Limb (tissue), 2 donors: Measurements from ENCODE around the gene CPNE9.
"Not testable (repeated sequence)": the region's sequence is repeated elsewhere in the genome, so short reads cannot be mapped to it uniquely, and the experiment has no call there.

Source experiments
- DNase-seq, 2 donors: peaks; one replicate each; pipeline ENCODE4 v3.0.0-alpha.2; 2016; ENCODE audit errors: extremely low spot score in 2 of 2

Gene CPNE9

DNA sequence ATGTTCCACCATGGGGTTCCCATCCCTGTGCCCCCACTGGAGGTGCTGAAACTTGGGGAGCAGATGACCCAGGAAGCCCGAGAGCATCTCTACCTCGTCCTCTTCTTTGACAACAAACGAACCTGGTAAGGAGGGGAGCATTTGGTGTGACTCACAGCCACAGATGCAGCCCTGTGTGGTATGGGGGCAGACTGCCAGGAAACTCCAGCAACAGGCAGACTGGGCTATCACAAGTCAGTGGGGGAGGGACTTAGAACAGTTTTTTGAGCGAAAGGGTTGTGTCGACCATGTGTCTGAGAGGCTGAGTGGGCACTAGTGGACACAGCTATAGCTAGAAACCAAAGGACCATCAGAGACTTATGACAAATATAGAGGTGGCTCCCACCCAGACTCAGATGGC, 42.7 kb downstream of the CPNE9 start:
- DNase-seq, result no peak

GRCh38 chr3:9747267-9747666, 43.6 kb downstream of the CPNE9 start:
- DNase-seq, result no peak

GRCh38 chr3:9748031-9748430, 44.4 kb downstream of the CPNE9 start:
- no peak for DNase-seq

- DNase-seq, result peak in 1 of 2 donors; percentile 55
Observed at GRCh38 chr3:9749296-9749644, 45.6 kb downstream of the CPNE9 start.

GRCh38 chr3:9749645-9750555, 46.3 kb downstream of the CPNE9 start, which contains the start of gene OGG1:
Gene OGG1, plus strand, starts transcription at chr3:9749952. Its CDS starts 335 bp downstream, at chr3:9750287.
- DNase-seq, result peak; percentile 96 to 97

DNA sequence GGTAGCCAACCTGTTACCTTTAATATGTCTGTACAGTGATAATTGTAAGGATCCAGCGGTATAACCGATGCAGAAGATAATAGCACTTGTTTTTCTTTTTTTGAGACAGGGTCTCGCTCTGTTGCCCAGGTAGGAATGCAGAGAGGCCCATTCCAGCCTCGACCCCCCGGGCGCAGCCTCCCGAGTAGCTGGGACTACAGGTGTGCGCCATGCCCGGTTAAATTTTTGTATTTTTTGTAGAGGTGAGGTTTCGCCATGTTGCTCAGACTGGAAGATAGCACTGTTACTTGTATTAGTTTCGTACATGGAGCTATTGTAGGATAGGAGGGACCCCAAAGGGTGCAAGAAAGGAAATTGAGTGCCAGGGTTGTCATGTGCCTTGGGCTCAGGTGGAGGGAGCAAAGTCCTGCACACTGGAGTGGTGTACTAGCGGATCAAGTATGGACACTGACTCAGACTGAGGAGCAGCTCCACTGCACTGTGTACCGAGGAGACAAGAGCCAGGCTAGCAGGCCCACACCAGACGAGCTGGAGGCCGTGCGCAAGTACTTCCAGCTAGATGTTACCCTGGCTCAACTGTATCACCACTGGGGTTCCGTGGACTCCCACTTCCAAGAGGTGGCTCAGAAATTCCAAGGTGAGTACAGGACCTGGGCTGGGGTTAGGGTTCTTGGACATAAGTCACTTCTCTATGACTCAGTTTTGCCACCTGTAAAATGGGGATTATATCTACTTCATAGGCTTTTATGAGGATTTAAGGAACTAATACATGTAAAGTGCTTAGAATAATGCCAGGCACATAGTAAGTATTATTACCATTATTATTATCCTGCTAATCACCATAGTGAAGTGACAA, 47.2 kb downstream of the CPNE9 start:
- no peak for DNase-seq

- no peak for DNase-seq
Observed at GRCh38 chr3:9754678-9755077, 51.0 kb downstream of the CPNE9 start.

GRCh38 chr3:9757427-9757826, 53.8 kb downstream of the CPNE9 start:
- DNase-seq, result no peak

GRCh38 chr3:9760779-9761505, 57.3 kb downstream of the CPNE9 start:
- no peak for DNase-seq

DNA sequence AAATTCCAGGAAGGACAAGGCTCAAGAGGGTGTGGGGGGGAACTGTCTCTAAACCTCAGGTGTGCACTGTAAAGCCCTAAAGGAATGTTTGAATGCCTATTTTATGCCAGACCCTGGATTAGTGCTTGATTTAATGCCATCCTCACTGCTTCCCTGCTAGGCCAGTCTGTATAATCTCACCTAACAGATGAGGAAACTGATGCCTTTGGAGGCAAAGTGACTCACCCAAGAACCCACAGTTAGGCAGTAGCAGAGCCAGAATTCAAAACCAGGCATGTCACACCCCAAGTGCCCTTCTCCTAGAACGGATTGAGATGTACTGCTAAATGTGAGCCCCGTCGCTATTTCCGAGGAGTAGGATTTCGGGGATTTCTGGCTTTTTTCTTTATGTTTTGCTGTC, 58.3 kb downstream of the CPNE9 start:
- DNase-seq, result no peak

DNA sequence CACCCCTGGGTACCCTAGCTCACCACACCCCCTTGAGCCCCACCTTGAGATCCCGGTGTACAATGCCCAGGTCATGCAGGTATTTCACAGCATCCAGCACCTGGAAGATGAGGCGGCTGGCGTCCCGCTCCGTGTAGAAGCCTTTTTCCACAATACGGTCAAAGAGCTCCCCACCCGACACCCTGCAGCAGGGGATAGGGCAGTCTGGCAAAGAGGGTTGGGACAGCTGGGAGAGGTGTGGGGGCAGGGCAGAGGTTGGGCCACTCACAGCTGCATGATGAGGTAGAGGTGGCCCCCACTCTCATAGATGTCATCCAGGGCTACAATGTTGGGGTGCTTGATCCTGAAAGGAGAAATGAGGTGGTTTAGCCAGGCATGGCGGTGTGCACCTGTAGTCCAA, 59.2 kb downstream of the CPNE9 start:
- no peak for DNase-seq

- no peak for DNase-seq
Observed at GRCh38 chr3:9765865-9766264, 62.2 kb downstream of the CPNE9 start.

- no peak for DNase-seq
Observed at GRCh38 chr3:9767418-9767817, 63.8 kb downstream of the CPNE9 start.

- no peak for DNase-seq
Observed at GRCh38 chr3:9768141-9768775, 64.6 kb downstream of the CPNE9 start.

GRCh38 chr3:9769012-9769411, 65.4 kb downstream of the CPNE9 start:
- DNase-seq, result no peak

GRCh38 chr3:9769426-9770275, 66.0 kb downstream of the CPNE9 start, which contains the start of gene CAMK1:
Gene CAMK1, minus strand, starts transcription at chr3:9769947. Its CDS starts 2,198 bp downstream, at chr3:9767749.
- DNase-seq, result peak; percentile 70 to 87

DNA sequence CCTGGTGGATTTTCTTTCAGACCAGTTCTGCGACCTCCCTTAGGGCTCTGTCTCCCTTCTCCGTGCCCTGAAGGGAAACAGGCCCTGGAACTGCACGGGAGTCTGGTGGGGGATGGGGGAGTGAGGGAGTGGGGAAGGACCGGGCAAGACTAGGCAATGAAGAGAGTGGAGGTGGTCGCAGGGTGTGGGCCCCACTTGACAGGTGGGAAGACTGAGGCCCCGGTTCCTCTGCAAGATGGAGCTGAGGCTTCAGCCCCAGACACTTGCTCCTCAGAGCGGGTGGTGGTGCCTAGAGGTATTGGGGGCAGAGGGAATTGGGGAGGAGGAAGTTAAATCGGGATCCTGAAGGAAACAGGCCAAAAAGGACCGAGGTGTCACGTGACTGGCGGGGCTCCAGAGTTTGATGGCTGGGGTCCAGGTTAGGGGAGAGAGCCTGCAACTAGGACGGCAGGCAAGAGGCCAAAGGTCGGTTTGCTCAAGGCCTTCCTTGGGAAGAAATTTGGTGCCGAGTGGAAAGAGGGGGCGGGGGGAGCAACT, 66.7 kb downstream of the CPNE9 start:
- peak; percentile 46 to 77 for DNase-seq

GRCh38 chr3:9771007-9771406, 67.4 kb downstream of the CPNE9 start:
- DNase-seq, result not testable (repeated sequence)

- DNase-seq, result no peak
Observed at GRCh38 chr3:9776896-9777693, 73.5 kb downstream of the CPNE9 start.
